HAP-1 (cell line): ENCODE data around the gene BCAS3.

Experiments
- DNase-seq, 2 experiments: peaks; one replicate each; pipeline ENCODE4 v3.0.0-alpha.2; 2016 to 2020; ENCODE audit warnings: low spot score in 2 of 2
- H3K27me3 ChIP-seq: fragments of 250-450 bp; sonication (Bioruptor Pico); 2 replicates; pipeline ENCODE4 v1.5.1; 2020; ENCODE audit warnings: low read depth, mild to moderate bottlenecking, moderate library complexity
- H3K36me3 ChIP-seq: fragments of 250-450 bp; sonication (Bioruptor Pico); replicated peaks from 2 replicates; pipeline ENCODE4 v1.5.1; 2020; ENCODE audit warnings: mild to moderate bottlenecking
- H3K4me1 ChIP-seq: fragments of 250-450 bp; sonication (Bioruptor Pico); 2 replicates; pipeline ENCODE4 v1.5.1; 2020; ENCODE audit warnings: mild to moderate bottlenecking
- H3K4me3 ChIP-seq: fragments of 250-450 bp; sonication (Bioruptor Pico); 2 replicates; pipeline ENCODE4 v1.5.1; 2020; ENCODE audit warnings: mild to moderate bottlenecking, moderate library complexity
- H3K9me3 ChIP-seq: fragments of 250-450 bp; sonication (Bioruptor Pico); 2 replicates; pipeline ENCODE4 v1.5.1; 2020; ENCODE audit warnings: mild to moderate bottlenecking, moderate library complexity
- in situ Hi-C: fragments of 300-500 bp; cut with MboI; formaldehyde crosslinking; loops from 3 replicates; pipeline ENCODE4 v1.14.3; 2020; ENCODE audit warnings: low sequenced_read_pairs, inconsistent platforms, mixed read lengths

The BCAS3 gene

DNA sequence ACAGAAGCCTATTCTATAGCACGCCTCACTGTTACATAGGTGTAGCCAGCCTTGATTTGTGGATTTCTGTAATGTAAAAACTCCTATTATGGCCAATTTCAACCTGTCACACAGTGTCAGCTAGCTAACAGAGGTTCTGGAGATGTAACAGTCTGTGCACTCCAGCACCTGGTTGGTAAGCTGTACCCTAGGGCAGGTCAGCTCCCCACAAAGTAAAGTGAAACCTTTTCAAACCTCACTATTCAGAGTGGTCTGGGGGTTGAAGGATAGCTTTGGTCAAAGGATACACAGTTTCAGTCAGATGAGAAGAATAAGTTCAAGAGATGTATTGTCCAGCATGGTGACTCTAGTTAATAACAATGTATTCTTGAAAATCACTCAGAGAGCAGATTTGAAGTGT is 693.5 kb downstream of the BCAS3 start:
- no peak overlapping the region for H3K4me3 ChIP-seq
- in situ Hi-C loops: no loop called here
- no peaks in the 10 kb centered on the region for H3K36me3 ChIP-seq
- H3K27me3 ChIP-seq: no peaks in the 10 kb centered on the region
- no peak for DNase-seq
- H3K9me3 ChIP-seq: no peaks in the 10 kb centered on the region
- H3K4me1 ChIP-seq: peaks cover 13% of the 10 kb centered on the region

DNA sequence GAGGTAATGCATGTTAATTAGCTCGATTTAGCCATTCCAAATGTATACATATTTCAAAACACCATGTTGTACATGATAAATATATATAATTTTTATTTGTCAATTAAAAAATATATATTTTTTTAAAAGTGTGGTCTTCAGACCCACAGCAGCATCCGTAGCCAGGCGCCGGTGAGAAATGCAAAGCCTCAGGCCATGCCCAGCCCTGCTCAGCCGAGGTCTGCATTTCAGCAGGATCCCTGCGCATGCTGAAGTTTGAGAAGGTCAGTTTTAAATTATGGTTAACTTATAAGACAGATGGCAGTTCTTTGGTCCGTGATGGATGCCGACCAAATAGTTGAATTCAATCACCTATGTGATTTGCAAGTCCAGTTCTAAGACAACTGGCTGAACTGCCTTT is 694.0 kb downstream of the BCAS3 start:
- Histone ChIP-seq H3K27me3 (no peaks in the 10 kb centered on the region), H3K4me1 (peaks cover 13% of the 10 kb centered on the region), H3K9me3 (no peaks in the 10 kb centered on the region), H3K36me3 (no peaks in the 10 kb centered on the region), H3K4me3 (no peak overlapping the region)
- DNase-seq: no peak
- in situ Hi-C loops: no loop called here

DNA sequence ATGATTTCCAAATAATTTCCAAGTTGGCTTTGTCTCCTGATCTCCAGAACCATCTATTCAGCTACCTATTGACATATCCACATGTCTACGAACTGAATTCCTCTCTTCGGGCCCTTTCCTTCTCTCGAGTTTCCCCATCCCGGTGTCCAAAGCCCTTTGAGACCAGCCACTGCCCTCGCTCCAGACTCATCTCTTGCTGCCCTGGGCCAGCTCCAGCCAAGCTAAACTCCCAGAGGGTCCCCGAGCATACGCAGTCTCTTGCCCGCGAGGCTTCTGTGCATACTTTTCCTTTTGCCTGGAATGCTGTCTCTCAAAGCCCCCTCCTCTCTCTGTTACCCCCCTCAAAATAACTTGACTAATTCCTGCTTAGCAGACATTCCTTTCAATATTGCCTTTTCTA is 694.8 kb downstream of the BCAS3 start:
- in situ Hi-C loops: no loop called here
- no peak for DNase-seq
- Histone ChIP-seq H3K36me3 (no peaks in the 10 kb centered on the region), H3K9me3 (no peaks in the 10 kb centered on the region), H3K4me1 (peaks cover 13% of the 10 kb centered on the region), H3K4me3 (no peak overlapping the region), H3K27me3 (no peaks in the 10 kb centered on the region)

DNA sequence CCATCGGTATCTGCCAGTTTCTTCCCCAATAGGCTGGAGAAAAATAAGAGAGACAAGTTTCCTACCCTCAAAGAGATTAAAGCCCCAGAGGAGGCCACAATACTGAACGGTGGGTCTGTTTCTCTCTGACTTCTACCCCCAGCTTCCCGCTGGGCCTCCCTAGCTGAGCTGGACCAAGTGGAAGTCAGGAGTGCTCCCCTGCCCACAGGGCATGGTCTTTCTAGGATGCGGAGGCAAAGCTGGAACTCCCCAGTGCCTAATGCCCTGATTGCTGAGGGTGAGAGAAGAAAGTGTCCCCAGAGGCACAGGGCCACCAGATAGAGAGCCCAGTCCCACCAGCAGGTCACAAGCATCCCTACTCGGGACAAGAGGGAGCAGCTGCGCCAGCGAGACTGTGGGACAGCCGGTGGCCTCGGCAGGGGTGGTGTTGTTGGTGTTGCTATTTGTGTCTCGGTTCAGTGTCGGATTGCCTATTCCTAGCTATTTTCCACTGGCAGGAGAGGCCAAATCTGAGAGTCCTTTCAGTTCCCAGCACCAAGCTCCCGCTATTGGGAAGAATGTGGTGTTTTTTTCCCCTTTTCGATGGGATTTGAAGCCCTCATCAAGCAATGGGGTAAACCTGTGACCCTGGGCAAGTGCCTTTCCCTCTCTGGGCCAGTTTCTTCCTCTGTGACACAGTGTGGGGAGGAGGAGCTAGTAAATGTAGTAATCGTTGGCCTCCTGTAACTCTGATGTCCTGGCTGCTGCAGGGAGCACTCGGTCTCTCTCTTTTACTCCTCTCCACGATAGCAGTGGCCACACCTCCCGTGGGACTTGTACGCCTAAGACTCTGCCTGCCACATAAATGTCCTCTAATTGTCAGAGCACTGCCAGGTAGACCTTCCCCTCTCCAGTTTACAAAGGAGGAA is 699.5 kb downstream of the BCAS3 start:
- H3K4me3 ChIP-seq: no peak overlapping the region
- no peaks in the 10 kb centered on the region for H3K9me3 ChIP-seq
- H3K27me3 ChIP-seq: no peaks in the 10 kb centered on the region
- in situ Hi-C loops: no loop called here
- peaks cover 13% of the 10 kb centered on the region for H3K4me1 ChIP-seq
- H3K36me3 ChIP-seq: no peaks in the 10 kb centered on the region
- DNase-seq: no peak

DNA sequence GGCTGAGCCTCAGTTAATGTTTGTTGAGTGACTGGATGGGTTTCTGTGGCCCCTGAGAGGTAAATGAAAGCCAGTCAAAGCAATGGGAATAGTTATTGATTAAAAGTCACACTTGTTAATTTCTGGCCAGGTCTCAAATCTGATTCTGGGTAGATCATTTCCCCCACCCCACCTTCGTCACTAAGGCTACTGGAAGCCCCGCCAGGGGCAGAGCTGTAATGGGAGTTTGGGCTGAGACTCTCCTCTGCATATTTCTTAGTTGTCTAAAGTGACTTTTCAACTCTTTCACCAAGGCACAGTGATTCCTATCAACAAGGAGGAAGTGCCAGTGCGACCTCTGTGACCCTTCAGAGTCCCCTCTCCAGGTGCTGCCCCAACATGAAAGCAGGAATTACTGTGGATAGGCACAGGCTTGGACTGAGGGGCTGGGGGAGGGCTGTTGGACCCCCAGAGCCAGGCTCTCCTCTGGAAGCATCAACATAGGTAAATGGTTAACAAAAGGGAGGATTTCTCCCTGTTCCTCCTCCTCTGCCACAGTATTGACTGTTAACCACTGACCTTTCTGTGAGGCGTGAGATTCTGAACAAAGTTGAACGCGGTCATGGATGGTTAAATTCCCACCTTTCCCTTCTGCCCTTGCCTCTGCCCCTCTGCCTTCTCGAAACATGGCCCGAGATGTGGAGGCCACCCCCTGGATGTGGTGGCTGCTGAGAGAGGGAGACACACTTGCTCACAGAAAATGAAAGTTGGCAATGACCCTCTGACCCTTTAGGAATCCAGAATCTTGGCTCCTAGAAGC is 701.2 kb downstream of the BCAS3 start:
- Histone ChIP-seq H3K36me3 (no peaks in the 10 kb centered on the region), H3K4me1 (peaks cover 13% of the 10 kb centered on the region), H3K9me3 (no peaks in the 10 kb centered on the region), H3K27me3 (no peaks in the 10 kb centered on the region), H3K4me3 (no peak overlapping the region)
- in situ Hi-C loops: no loop called here
- DNase-seq: no peak

- Histone ChIP-seq H3K4me1 (peaks cover 7% of the 10 kb centered on the region), H3K36me3 (no peaks in the 10 kb centered on the region), H3K9me3 (no peaks in the 10 kb centered on the region), H3K27me3 (no peaks in the 10 kb centered on the region), H3K4me3 (no peak overlapping the region)
- no peak for DNase-seq
- in situ Hi-C loops: no loop called here
Measured at GRCh38 chr17:61379457-61380216, 702.0 kb downstream of the BCAS3 start.

- Histone ChIP-seq H3K36me3 (no peaks in the 10 kb centered on the region), H3K4me1 (peaks cover under 1% of the 10 kb centered on the region; the same call in 1 of the 2 replicates), H3K4me3 (no peak overlapping the region), H3K9me3 (no peaks in the 10 kb centered on the region), H3K27me3 (no peaks in the 10 kb centered on the region)
- in situ Hi-C loops: no loop called here
- DNase-seq: no peak
Measured at GRCh38 chr17:61380217-61380835, 702.7 kb downstream of the BCAS3 start.

- Histone ChIP-seq H3K9me3 (no peaks in the 10 kb centered on the region), H3K4me3 (no peak overlapping the region), H3K36me3 (no peaks in the 10 kb centered on the region), H3K4me1 (no peaks in the 10 kb centered on the region), H3K27me3 (no peaks in the 10 kb centered on the region)
- DNase-seq: no peak
- in situ Hi-C loops: no loop called here
Measured at GRCh38 chr17:61380836-61381525, 703.3 kb downstream of the BCAS3 start.

DNA sequence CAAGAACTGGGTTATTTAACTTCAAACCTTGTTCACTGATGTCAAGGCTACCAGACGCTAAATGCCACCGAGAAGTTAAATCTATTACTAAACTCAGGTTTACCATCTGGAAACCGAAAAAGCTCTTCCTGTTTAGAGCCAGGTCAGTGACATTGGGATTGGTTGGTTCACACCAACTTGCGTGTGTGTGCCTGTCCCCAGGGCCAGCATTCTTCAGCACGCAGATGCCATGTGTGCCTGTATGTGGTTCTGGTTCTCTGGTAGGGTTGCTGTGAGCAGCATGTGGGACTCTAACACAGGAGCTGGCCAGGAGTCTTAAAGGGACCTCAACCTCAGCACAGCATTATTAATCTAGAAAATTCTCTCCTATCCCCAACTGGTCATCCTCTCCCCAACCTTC is 703.9 kb downstream of the BCAS3 start:
- no peak overlapping the region for H3K4me3 ChIP-seq
- DNase-seq: no peak
- in situ Hi-C loops: no loop called here
- no peaks in the 10 kb centered on the region for H3K4me1 ChIP-seq
- no peaks in the 10 kb centered on the region for H3K36me3 ChIP-seq
- H3K9me3 ChIP-seq: no peaks in the 10 kb centered on the region
- no peaks in the 10 kb centered on the region for H3K27me3 ChIP-seq

- Histone ChIP-seq H3K27me3 (no peaks in the 10 kb centered on the region), H3K4me3 (no peak overlapping the region), H3K36me3 (no peaks in the 10 kb centered on the region), H3K9me3 (no peaks in the 10 kb centered on the region), H3K4me1 (no peaks in the 10 kb centered on the region)
- in situ Hi-C loops: no loop called here
- DNase-seq: no peak
Measured at GRCh38 chr17:61382796-61383688, 705.4 kb downstream of the BCAS3 start.

GRCh38 chr17:61383689-61384201 is 706.1 kb downstream of the BCAS3 start:
- no peak for DNase-seq
- Histone ChIP-seq H3K4me3 (no peak overlapping the region), H3K9me3 (no peaks in the 10 kb centered on the region), H3K36me3 (no peaks in the 10 kb centered on the region), H3K4me1 (no peaks in the 10 kb centered on the region), H3K27me3 (no peaks in the 10 kb centered on the region)
- in situ Hi-C loops: no loop called here

DNA sequence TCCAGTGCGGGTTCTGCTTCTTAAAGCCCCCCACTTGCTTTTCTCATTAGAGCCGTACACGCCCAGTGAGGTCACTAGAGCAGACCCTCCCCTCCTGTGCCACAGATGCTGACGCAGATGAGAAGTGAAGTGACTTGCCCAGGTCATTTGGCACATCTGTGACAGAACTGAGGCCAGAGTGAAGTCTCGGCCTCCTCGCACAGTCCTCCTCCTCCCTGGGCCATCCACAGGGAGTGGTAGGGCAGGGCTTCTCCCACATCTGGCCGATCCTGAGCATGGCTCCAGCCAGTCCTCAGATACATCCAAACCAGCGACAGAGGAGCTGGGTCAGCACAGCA is 706.7 kb downstream of the BCAS3 start:
- H3K27me3 ChIP-seq: no peaks in the 10 kb centered on the region
- DNase-seq: no peak

More for the DNA sequence above, 706.7 kb downstream of the BCAS3 start:
- H3K9me3 ChIP-seq: no peaks in the 10 kb centered on the region
- no peaks in the 10 kb centered on the region for H3K4me1 ChIP-seq
- no peaks in the 10 kb centered on the region for H3K36me3 ChIP-seq
- in situ Hi-C loops: no loop called here
- no peak overlapping the region for H3K4me3 ChIP-seq
